ENCODE measurements around the gene EDRF1. TPM values are rescaled to one million over a fixed set of nuclear protein-coding genes. Genes with fewer than 3 reads are reported as not detected.

EDRF1 gene
- total RNA-seq, 1 donor from 2014 or later, result 15.2 TPM

GRCh38 chr10:125684581-125684980, 34.9 kb upstream of the EDRF1 start:
- no peak for TF ChIP-seq CTCF (IDR thresholded peaks at IDR 0.05; ENCODE audit: insufficient read depth, low read length, poor library complexity, severe bottlenecking)
- no peak for DNase-seq (ENCODE audit: low read depth)
- Histone ChIP-seq H3K4me3 (ENCODE audit: low read depth, low read length) (no peak overlapping the region), H3K36me3 (ENCODE audit: control insufficient read depth, insufficient read depth, low read length) (no peaks in the 10 kb centered on the region), H3K27me3 (ENCODE audit: control insufficient read depth, insufficient read depth, low read length) (peaks cover 24% of the 10 kb centered on the region)

DNA sequence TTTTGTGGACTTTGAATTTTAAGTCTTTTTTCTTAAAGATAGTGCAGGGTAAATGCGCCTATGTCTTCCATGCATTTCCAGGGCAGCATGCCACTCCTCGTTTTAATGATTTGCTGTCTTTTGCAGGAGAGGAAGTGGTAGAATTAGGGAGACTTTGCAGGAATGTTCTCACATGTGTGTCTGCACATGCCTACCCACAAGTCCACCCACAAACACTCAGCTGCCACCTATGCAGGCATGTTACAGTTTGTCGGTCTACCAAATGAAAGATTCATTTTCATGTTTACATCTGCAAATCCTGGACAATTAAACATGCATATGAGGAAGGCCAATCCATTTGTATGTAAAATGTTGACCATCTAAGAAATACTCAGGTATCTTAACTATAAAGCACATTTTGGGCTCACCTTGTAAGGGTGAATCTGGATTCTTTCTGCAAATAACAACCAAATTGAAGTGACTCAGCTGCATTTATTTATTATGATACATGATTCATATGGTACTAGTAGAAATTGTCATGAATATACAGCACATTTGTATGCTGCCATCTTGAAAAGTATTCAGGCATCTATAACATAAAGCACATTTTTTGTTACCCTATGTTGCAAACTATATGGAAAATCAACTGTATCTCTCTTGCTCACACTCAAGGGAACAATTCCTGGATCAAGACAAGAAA, 31.9 kb upstream of the EDRF1 start:
- TF ChIP-seq CTCF (IDR thresholded peaks at IDR 0.05; ENCODE audit: insufficient read depth, low read length, poor library complexity, severe bottlenecking), result no peak
- Histone ChIP-seq H3K4me3 (ENCODE audit: low read depth, low read length) (no peak overlapping the region), H3K36me3 (ENCODE audit: control insufficient read depth, insufficient read depth, low read length) (no peaks in the 10 kb centered on the region), H3K27me3 (ENCODE audit: control insufficient read depth, insufficient read depth, low read length) (peaks cover 22% of the 10 kb centered on the region)
- DNase-seq (ENCODE audit: low read depth), result no peak

- no peak for TF ChIP-seq CTCF (IDR thresholded peaks at IDR 0.05; ENCODE audit: insufficient read depth, low read length, poor library complexity, severe bottlenecking)
- no peaks in the 10 kb centered on the region for H3K36me3 ChIP-seq (ENCODE audit: control insufficient read depth, insufficient read depth, low read length)
- H3K4me3 ChIP-seq (ENCODE audit: low read depth, low read length), result no peak overlapping the region
- DNase-seq (ENCODE audit: low read depth), result no peak
- peaks cover 4% of the 10 kb centered on the region for H3K27me3 ChIP-seq (ENCODE audit: control insufficient read depth, insufficient read depth, low read length)
Observed at GRCh38 chr10:125689955-125690569, 29.4 kb upstream of the EDRF1 start.

- H3K4me3 ChIP-seq (ENCODE audit: low read depth, low read length), result no peak overlapping the region
- DNase-seq (ENCODE audit: low read depth), result peak; percentile 95
- H3K36me3 ChIP-seq (ENCODE audit: control insufficient read depth, insufficient read depth, low read length), result no peaks in the 10 kb centered on the region
- no peak for TF ChIP-seq CTCF (IDR thresholded peaks at IDR 0.05; ENCODE audit: insufficient read depth, low read length, poor library complexity, severe bottlenecking)
- H3K27me3 ChIP-seq (ENCODE audit: control insufficient read depth, insufficient read depth, low read length), result peaks cover 14% of the 10 kb centered on the region
Observed at GRCh38 chr10:125691160-125691981, 28.1 kb upstream of the EDRF1 start.

GRCh38 chr10:125692196-125692595, 27.3 kb upstream of the EDRF1 start:
- TF ChIP-seq CTCF (IDR thresholded peaks at IDR 0.05; ENCODE audit: insufficient read depth, low read length, poor library complexity, severe bottlenecking), result no peak
- DNase-seq (ENCODE audit: low read depth), result no peak
- H3K4me3 ChIP-seq (ENCODE audit: low read depth, low read length), result no peak overlapping the region
- H3K36me3 ChIP-seq (ENCODE audit: control insufficient read depth, insufficient read depth, low read length), result no peaks in the 10 kb centered on the region
- H3K27me3 ChIP-seq (ENCODE audit: control insufficient read depth, insufficient read depth, low read length), result peaks cover 14% of the 10 kb centered on the region

Data from kidney epithelial cell (primary cell).